CD4-positive, alpha-beta T cell treated with Interleukin-4 for 1 hour (primary cell): Measurements from ENCODE around the gene KRTAP4-6.
A peak's percentile ranks its signal among the peaks of the same experiment; 100 is the strongest.
"Not testable (repeated sequence)": the region's sequence is repeated elsewhere in the genome, so short reads cannot be mapped to it uniquely, and the experiment has no call there.

ENCODE experiments used
- DNase-seq, 2 donors: peaks; one replicate each; pipeline ENCODE4 v3.0.0-alpha.2; 2020 to 2022

The KRTAP4-6 gene

GRCh38 chr17:41145261-41145660 is 4.9 kb upstream of the KRTAP4-6 start:
- no peak for DNase-seq

- DNase-seq, result no peak
These were observed 4.5 kb upstream of the KRTAP4-6 start for GRCh38 chr17:41144846-41145245.

DNA sequence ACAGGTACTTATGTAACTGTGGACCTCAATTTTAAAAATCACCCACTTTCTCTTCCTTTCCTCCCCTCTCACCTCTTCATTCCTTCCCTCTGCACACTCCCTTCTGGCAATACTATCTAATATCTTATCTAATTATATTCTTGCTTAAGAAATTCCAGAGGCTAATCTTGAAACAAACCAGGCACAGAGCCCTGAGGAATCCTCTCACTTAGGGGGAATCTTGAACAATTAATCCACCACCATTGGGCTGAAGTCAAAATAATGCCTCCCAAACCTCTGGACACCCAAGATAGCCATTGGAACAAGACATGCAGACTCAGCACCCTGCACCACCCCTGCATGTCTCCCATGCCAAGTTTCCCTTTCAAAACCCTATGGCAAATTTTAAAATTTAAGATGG is 1.0 kb upstream of the KRTAP4-6 start:
- DNase-seq, result no peak

- DNase-seq, result not testable (repeated sequence)
These were observed 479 bp downstream of the KRTAP4-6 start for GRCh38 chr17:41139865-41140264.

GRCh38 chr17:41133880-41134735 is 6.2 kb downstream of the KRTAP4-6 start:
- DNase-seq, result no peak

GRCh38 chr17:41131979-41132378 is 8.4 kb downstream of the KRTAP4-6 start:
- no peak for DNase-seq

DNA sequence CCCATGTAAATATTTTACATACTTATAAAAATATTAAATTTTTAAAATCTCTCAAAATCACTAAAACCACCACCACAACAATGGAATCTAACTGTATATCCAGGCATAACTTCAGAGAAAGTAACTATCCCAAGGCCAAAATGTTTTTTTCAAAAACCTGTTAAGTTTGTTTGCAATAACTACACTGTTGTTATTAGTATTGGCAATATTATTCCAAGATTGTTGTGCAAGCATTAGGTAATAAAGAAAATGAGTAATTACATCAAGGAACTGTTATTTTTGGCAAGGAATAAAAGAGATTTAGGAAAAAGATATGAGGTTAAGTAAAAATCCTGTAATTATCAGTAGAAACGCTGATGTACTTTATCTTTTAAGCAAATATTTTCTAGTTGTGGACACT is 13.0 kb downstream of the KRTAP4-6 start:
- no peak for DNase-seq

DNA sequence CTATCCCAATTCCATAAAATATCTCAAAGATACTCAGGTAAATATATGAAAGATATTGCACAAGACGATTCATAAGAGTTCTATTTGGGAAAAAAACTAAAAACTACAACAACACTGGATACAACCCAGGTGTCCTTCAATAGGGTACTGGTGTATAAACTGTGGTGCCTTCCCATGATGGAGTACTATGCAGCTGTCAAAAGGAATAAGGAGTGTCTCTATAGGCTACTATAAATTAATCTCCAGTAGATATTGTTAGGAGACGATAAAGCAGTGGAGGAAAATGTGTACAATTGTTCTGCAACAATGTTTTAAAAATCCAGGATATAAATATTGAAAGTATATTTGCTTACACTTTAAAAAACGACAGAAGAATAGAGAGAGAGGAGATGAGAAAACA is 13.9 kb downstream of the KRTAP4-6 start:
- no peak for DNase-seq

- no peak for DNase-seq
These were observed 15.3 kb downstream of the KRTAP4-6 start for GRCh38 chr17:41125064-41125463.

- DNase-seq, result not testable (repeated sequence)
These were observed 16.4 kb downstream of the KRTAP4-6 start, which contains the start of gene KRTAP4-12 for GRCh38 chr17:41123991-41124371. TSS of gene KRTAP4-12 (minus strand) at chr17:41124182. CDS start at chr17:41124122, 60 bp downstream.

- peak in 1 of 2 donors; percentile 4 for DNase-seq
These were observed 16.9 kb downstream of the KRTAP4-6 start for GRCh38 chr17:41123292-41123990.

DNA sequence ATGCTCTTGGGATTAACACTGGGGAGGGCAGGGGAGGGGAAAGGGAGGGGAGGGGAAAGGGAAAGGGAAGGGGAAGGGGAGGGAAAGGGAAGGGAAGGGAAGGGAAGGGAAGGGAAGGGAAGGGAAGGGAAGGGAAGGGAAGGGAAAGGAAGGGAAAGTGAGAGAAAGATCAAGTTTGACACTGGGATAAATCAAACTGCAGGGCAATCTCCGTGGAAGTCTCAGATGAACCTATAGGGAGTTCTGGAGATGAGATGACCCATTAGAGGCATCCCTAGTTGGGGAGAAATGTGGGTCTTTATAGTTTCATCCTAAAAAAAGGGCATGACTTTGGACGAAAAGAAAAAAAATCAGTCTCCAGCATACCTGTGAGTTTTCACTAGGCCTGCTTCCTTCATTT is 18.6 kb downstream of the KRTAP4-6 start:
- DNase-seq, result no peak

- peak; percentile 26 to 34 for DNase-seq
These were observed 20.4 kb downstream of the KRTAP4-6 start for GRCh38 chr17:41119696-41120690.

- no peak for DNase-seq
These were observed 21.6 kb downstream of the KRTAP4-6 start for GRCh38 chr17:41118721-41119120.

DNA sequence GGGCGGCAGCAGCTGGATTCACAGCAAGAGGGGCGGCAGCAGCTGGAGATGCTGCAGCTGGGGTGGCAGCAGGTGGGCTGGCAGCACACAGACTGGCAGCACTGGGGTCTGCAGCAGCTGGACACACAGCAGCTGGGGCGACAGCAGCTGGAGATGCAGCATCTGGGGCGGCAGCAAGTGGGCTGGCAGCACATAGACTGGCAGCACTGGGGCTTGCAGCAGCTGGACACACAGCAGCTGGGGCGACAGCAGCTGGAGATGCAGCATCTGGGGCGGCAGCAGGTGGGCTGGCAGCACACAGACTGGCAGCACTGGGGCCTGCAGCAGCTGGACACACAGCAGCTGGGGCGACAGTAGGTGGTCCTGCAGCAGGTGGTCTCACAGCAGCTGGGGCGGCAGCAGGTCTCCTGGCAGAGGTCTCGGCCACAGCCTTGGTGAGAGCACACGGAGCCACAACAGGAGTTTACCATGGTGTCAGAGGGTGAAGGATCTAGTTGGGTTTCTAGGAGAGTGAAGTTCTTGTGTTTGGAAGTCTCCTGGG is 22.4 kb downstream of the KRTAP4-6 start, which contains the start of gene KRTAP4-11:
Gene KRTAP4-11 (minus strand): TSS at position 528 of the 541 bp plus-strand sequence. CDS start 58 bp downstream, at position 470.
- not testable (repeated sequence) for DNase-seq

GRCh38 chr17:41116297-41116696 is 24.0 kb downstream of the KRTAP4-6 start:
- DNase-seq, result peak in 1 of 2 donors; percentile 43

DNA sequence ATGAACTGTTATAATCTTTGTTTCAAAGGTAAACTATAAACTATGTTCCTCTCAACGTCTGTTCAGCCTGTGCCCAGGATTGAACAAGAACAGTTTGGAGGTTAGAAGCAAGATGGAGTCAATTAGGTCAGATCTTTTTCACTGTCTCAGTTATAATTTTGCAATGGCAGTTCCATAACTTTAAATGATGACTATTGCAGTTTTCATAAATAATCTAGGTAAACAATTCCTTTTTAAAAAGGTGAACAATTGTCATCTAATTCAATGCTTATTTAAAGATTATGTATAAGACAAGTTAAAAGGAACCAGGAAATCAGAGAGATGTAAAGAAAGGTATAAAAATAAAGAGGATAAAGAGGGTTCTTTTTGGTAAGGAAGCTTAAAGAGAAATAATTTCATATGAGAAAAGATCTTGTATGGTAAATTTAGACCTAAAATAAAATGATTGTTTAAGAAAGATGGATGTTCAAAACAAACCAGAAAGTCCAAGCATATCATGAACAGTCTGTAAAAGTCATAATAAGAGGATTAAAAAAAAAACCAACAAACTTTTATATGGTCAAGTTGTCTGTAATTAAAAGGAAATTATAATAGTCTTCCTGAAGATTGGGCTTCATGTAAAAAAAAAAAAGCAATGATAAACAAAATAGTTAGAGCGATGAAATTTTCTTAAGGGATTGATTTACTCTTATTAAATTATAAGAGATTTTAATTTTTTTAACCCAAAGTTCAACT is 29.0 kb downstream of the KRTAP4-6 start:
- no peak for DNase-seq

GRCh38 chr17:41108728-41109386 is 31.5 kb downstream of the KRTAP4-6 start:
- DNase-seq, result not testable (repeated sequence)

DNA sequence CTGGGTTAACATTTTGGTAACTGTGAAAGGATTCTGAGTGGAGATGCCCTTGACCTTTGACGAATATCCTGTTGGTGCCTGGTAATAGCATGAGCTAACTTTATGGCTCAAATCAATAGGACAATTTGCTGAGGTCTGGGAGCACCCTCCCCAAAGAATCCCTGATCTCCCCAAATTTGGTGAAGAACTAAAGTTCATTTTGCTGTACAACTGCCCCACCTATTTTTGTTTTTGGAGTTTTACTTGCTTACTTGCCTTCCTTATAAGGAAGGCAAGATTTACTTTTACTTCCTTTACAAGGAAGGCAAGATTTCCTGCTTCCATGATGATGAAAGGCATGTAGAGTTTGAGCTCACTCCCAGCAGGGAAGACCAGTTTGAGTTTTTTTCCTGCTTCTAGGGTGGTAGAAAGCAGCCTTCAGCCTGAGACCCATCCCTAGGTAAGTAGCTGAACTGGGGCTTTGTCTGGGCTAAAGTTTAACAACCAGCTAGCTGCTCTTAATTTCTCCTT is 32.3 kb downstream of the KRTAP4-6 start:
- no peak for DNase-seq

DNA sequence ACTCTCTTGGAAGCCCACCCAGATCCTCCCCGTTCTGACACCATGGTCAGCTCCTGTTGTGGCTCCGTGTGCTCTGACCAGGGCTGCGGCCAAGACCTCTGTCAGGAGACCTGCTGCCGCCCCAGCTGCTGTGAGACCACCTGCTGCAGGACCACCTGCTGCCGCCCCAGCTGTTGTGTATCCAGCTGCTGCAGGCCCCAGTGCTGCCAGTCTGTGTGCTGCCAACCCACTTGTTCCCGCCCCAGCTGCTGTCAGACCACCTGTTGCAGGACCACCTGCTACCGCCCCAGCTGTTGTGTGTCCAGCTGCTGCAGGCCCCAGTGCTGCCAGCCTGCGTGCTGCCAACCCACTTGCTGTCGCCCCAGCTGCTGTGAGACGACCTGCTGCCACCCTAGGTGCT is 35.0 kb downstream of the KRTAP4-6 start, which contains the start of gene KRTAP4-9:
Gene KRTAP4-9 (plus strand): TSS at position 43 of the 400 bp plus-strand sequence. CDS start 0 bp downstream, at position 43.
- not testable (repeated sequence) for DNase-seq
